HG03439 (cell line): ENCODE data around the gene ABLIM2.

Experiments
- ATAC-seq: cut with Tn5 transposase; IDR thresholded peaks from one replicate; pipeline ENCODE4 v1.9.1; 2021; ENCODE audit warnings: mild to moderate bottlenecking, moderate library complexity; ENCODE audit not compliant: unreplicated experiment

The ABLIM2 gene

DNA sequence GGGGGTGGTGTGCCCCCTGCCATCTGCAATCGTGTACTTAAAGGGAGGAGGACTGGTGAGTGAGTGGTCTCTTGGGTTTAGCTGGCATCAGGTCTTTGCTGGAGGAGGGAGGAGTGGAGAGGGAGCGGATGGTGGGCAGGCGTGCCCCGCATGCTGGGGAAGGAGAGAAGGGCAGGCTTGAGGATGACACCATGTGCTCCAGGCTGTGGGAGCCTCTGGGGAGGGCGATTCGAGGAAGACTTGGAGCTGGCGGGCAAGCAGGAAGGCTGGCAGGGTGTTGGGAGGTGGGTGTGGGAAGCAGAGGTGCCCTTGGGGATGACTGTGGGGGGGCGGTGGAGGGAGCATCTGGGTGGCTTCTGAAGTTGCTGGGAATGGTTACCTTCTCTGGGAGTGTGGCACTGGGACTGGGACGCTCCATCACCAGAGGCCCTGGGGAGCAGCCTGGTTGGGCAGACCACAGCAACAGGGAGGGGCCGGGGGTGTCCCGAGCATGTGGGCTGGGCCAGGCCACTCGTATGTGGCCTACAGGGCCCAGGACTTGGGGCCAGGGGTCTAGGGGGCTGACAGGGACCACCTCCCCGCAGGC is 188.2 kb downstream of the ABLIM2 start:
- ATAC-seq = no peak

DNA sequence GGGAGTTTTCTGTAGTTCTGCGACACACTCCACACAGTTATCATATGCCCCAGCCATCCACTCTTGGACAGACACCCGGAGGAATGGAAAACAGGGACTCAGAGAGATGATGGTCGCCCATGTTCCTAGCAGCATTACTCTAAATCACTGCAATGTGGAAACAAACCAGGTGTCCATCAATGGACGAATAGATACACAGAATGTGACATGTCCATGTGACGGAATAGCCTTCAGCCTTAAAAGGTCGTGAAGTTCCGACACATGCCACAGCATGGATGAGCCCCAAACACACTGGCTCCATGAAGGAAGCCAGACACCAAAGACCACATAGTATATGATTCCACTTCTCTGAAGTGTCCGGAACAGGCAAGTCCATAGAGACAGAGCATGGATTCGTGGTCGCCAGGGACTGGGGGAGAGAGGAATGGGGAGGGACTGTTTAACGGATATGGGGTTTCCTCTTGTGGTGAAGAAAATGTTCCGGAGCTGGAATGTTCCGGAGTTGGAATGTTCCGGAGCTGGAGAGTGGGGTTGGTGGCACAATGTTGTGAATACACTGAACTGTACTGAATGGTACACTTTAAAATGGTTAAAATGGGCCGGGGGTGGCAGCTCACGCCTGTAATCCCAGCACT is 190.2 kb downstream of the ABLIM2 start:
- ATAC-seq = no peak

DNA sequence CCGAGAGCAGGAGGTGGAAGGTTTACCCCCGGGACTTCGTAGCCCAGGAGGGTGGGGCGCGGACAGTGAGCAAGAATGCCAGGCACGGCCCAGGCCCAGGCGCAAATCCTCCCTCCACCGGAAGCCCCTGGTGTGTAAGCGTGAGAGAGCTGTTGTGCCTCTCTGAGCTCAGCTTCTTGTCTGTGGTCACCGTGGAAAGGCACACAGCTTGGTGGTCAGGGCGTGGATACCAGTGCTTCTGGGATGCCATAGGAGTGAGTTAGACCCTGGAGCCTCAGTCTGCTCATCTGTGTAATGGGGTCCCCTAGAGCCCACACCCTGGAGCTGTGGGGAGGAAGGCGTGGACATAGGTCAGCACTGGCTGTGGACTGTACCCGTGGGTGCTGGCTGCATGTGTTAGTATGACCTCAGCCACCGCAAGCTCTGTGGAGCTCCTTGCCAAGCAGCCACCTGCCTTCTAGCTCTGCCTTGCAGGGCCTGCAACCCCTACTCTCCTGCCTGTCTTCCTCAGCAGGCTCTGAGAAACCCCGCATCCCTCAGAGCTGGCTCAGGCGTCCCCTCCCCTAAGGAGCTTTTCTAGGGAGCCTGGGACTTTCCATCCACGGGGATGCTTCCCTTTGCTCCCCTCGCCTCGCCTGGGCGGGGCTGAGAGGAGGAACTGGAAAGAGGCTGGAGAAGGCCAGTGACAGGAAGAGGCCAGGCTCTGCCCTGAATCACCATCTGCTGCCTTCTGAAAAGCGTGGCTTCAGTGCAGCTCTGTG is 190.9 kb downstream of the ABLIM2 start:
- no peak for ATAC-seq

DNA sequence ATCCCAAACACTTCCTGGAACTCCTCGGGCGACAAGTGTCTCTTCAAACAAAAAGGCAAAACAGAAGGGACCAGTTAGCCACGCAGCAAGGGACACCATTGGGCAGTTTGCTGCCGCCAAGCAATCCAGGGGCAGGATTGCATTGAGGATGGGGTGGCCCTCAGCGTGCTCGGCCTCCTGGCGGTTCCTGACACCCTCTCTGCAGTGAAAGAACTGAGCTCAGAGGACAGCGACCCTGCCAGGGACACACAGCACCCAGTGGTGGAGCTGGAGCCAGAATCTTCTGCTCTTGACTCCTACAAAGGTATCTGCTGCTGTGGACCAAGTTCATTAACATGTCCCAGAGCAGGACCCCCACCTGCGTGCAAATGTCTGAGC is 191.6 kb downstream of the ABLIM2 start:
- ATAC-seq = no peak

DNA sequence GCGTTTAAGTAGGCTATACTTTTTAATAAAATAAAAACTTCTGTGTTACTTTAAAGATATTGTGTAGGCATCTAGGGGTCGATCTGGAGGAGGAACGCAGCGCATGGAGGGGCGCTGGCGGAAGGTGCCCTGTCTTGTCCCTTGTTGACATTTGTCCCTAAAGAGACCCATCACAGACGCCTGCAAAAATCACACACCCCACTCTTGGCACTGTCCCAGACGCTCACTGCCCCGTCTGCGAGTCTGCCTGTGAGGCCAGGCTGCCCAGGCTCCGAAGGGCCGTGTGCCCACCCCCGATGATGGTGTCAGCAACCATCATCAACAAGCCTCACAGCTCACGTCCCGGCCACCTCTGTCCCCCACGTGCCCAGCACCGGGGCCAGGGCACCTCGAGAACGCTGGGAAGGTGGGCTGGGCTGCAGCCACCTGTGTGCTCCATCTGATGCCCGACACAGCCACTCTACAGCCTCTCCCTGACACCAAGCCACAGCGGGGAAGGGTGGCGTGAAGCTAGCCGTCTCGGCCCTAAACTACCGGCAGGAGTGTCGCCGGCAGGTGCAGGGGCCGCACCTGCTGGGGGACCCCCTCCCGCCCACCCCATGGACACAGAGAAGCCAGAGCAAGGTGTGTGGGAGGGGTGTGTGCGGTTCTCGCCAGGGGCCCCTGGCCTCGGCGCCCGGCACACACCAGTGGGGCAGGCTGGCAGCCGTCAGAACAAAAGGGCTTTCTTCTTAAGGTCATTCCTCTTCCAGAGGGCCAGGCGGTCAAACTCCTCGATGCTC is 192.1 kb downstream of the ABLIM2 start:
- no peak for ATAC-seq

DNA sequence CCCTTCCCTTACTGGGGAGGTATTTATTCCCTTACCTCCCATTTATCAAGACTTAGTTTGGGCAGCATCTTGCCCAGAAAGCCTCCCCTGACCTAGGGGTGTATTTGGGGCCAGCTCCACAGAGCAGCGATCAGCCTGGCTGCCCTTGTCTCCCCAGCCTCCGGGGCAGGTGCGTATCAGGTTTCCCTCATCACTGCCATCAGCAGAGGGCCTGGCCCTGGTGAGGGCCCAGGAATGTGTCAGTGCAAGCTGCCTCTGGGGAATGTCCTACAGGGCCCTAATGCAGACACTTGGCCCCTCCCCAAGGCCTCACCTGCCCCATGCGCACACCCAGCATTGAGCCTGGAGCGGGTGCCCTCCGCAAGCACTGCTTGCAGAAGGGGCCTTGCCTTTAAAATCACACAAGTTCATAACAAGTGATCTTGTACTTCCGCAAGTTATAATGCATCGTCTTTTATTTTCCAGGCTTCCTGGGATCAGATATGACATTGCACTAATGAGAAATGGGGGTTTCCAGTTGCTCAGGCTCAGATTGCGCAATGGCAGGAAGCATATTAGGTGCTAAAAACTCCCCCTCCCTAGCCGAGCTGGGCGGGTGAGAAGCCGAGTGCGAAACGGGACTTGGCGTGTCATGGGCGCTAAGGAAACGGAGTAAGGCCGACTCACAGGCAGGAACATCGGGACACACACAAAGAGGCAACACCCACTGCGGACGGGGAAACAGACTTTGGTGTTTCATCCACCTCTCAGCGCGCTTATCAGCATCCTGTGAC is 193.5 kb downstream of the ABLIM2 start:
- ATAC-seq = no peak

DNA sequence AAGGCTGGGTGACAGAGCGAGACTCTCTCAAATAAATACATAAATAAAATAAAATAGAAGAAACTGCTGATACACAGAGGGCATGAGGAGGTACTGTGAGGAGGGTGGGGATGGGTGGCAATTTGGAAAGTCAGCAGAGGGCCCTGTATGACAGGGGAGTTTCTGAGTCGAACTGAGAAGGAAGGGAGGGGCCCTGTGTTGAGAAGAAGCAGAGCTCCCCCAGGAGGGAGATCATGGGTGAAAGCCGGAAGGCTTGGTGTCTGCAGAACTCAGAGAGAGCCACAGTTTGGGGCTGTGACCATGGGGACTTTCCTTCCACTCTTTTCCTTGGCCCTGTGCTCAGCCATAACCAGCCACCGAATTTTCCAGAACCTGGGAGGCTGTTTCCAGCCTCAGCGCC is 194.2 kb downstream of the ABLIM2 start:
- no peak for ATAC-seq

DNA sequence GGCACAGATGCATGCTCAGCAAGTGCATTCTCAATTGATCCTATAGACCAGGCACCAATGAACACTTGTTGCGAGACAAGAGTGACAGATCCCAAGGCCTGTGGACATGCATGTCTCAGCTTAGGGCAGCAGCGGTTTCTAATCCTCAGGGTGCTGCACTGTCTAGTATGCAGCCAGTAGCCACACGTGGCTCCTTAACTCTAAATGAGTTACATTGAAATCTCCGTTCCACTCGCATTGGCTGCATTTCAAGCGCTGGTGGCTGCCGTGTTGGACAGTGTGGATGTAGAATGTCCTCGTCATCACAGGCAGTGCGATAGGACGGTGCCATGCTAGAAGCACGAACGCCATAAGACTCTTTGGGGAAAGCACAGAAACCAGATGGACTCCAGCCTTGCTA is 194.9 kb downstream of the ABLIM2 start:
- ATAC-seq = no peak

DNA sequence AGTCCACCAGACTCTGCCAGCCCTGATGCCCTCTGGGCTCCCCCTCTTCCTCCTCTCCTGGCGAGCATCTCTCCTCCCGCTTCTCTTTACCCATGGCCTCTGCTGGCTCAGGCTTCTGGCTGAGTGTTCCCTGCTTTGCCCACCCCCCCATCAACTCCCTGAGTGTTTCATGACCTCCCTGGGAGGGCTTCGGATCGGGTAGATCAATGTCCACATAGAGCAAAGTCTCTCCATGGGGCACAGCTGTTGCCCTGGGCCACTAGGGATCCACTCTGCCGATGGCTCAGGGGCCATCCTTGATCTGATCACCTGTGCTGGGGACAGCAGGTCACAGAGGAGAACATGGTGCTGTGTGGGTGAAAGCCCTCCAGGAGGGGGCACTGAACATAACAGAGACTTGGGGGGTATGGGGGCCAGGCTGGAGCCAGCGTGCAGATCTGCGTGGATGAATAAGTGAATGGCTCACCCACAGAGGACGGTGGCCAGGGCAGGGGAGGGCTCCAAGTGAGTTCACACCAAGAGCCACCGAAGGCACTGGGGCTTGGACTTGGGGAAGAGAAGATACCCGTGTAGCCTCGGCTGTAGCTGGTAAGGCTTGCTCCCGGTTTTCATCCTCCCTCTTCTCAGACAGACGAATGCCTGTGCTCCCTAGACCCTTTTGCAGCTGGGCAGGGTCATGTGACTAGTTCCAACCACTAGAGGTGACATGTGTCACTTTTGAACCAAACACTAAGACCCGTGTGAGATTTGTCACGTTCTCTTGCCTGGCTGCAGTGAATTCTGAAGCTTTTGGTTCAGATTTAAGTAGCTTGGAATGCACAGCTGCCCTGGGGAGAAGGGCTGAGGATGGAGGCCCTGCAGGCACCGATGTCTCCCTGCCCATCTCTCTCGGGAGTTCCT is 195.8 kb downstream of the ABLIM2 start:
- no peak for ATAC-seq

DNA sequence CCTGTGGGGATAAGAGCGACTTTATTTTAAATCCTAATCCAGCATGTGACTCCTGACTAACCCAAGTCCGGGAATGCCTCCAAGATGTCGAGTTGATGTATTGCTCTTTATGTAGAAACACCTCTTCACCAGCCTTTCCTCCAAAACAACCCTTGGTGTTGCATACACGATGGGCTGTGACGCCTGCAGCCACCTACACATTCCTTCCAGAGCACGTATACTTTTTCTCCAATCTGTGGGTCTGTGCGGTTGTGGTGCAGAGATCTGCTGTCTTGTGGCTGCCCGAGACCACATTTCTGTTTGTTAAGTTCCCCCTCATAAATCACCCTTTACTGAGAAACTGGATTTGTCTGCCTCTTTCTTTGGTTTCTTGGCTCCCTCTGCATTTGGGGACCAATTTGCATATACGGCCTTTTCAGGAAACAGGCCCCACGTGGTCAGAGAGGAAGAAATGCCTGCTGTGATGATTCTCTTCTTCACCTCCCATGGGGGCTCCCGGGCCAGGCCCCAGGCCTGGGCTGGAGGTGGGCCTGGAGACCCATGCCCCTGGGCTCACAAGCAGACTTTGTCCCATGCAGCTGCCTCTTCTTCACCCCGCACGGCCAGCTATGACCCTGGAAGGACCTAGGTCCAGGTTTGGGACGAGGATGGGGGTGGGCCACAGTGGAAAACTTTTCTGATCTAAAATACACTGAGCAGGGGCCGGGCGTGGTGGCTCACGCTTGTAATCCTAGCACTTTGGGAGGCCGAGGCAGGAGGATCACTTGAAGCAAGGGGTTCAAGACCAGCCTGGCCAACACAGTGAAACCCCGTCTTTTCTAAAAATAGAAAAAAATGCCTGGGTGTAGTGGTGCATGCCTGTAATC is 197.6 kb downstream of the ABLIM2 start:
- no peak for ATAC-seq

DNA sequence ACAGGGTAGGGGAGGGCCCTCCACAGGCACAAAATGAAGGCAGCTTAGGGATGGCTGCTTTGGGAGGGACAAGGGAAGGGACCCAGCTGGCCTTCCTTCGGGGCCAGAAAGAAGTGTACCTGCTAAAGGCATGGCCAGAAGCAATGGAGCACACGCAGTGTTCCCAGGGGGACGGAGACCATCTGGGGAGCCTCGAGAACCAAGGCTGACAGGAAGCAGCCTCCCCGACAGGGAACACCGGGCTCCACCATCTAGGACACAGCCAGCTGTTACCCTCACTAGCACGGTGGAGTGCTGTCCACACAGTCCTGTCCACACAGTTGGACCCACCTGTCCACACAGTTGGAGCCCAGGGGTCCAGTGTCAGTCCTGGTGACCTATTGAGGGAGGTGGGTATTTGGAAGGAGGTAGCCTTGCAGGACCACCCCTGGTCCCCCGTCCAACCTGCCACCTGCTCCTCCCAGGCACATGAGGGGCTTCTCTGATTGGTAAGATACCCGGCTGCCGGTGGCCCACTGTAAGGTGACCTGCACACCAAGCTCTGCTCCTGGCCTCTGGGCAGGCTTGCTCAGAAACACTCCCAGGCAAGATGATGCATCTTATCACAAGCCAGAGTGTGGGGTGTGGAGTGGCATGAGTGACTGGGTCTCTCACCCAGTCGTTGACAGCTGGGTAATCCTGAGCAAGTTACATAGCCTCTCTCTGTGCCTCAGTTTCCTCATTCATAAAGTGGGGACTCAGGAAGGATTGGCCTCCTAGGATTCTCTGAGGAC is 198.4 kb downstream of the ABLIM2 start:
- ATAC-seq = no peak

DNA sequence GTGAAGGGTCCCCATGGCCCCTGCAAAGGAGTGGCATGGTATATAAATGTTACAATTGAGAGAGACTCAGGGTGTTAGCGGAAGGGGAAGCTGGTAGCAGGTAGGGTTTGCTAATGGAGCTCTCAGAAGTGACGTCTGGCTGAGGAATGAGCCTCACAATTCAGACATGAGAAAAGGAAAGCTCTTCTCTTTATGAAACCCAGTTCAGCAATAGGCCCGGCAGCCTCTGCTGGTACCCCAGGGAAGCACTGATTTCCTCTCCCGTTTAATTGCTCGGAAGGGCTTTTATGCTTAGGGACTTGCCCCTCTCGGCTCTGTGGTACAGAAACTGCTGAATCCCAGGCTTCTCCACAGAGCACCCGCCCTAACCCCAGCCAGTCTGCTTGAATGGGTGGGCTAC is 199.5 kb downstream of the ABLIM2 start:
- no peak for ATAC-seq

DNA sequence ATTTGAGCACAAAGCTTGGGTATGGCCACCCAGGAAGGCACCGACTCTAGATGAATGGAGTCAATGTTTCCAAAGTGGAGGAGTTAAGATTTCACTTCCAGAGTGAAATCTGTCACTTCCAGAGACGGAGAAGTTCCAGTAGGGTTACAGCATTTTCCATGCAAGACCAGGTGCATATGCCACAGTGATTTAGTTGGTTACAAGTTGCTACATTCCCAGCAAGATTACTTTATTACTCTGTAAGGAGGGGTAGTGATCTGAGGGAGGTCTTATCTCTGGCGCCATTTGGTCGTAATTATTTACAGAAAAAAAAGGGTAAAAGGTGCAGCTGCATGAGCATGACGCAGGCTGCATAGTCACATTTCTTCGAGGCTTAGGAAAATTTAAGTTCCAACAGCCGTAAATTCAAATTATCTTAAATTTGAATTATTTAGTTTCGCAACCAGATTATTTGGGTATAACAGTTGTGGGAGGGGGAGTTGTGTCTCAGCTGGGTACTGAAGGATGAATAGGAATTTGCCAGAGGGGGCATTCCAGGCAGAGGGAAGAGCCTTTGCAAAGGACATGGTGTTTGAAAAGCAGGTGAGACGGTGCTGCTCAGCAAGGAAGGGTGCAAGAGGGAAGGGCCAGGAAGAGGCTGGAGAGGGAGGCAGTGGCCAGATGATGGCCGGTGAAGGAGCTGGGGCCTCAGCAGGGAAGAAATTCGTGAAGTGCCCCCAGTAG is 201.5 kb downstream of the ABLIM2 start:
- ATAC-seq = no peak

DNA sequence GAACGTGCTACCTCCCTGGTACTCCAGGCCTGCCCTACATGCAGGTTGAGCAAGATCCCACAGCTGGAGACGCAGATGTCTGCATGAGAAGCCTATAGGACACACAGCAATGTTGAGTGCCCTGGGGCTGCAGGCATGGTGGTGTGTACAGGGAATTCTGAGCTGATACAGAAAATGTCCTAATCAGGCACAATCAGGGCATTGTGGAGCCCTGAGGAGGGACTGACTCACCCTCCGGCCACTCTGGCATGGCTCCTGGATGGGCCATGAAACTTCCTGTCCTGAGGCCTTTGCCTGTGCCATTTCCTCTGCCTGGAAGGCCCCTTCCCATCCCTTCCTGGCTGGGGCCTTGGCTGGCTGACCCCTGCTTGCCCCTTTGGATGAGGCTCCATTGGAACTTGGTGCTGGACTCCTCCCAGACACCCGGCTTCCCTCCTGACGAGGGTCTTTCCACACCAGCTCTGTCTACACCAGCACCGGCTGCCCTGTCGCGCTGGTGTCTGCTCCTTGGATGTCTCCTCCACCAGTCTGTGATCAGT is 202.3 kb downstream of the ABLIM2 start:
- ATAC-seq = no peak

DNA sequence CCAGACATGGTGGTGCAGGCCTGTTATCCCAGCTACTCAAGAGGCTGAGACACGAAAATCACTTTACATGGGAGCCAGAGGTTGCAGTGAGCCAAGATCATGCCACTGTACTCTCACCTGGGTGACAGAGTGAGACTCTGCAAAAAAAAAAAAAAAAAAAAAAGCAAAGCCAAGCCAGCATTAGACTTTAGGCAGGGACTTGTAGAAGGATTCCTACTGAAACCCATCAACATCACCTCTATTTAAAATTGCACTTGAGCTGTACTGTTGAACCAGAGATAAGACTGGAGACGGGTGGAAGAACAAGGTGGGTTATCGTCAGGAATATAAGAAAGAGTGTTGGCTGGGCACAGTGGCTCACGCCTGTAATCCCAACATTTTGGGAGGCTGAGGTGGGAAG is 203.2 kb downstream of the ABLIM2 start:
- no peak for ATAC-seq

DNA sequence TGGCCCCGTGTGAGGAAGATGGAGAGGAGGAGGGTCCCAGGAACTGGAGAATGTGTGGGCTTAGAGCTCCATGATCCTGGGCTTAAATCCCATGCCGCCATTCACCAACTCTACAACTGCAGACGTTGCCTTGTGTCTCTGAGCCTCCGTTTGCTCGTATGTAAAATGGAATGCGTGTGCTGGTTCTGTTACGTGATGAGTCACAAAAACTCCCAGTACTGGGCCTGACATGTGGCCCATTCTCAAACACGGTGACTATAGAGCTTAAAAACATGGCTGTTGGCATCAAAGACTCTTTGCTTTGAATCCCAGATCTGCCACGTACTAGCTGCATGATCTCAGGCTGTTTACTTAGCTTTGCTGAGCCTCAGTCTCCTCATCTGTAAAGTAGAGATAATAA is 206.0 kb downstream of the ABLIM2 start:
- ATAC-seq = no peak
